ENCODE results near the gene GRAMD1C.
"Not testable (repeated sequence)": the region's sequence is repeated elsewhere in the genome, so short reads cannot be mapped to it uniquely, and the experiment has no call there.

The GRAMD1C gene

DNA sequence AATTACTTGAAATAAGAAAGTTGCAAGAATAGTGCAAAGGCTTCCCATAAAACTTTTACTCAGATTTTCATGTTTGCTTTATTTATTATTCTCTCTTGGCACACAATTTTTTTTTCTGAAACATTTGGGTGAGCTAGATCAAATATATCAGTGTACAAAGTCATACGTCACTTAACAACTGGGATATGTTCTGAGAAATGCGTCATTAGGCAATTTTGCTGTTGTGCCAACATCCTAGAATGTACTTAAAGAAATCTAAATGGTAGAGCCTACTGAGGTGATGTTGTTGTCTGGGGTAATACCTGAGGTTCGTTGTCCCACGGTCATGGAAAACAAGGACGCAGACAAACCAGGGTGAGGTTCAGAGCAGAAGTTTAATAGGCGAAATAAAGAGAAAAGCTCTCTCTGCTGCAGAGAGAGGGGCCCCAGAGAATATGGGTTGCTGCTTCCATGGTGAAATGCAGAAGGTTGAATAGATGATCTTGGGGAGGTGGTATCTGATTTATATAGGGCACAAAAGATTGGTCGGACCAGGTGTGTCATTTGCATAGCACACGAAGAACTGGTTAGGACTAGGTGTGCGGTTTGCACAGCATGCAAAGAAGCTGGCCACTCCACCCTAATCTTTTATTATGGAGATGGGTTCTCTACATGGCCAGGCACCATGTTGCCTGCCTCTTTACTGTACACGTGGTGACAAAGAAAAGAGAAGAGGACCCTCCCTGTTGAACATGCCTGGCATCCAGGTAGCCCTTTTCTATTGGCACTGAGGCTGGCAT lies 8.8 kb upstream of the GRAMD1C start:
- no peaks in the 10 kb centered on the region for H3K9me3 ChIP-seq (ENCODE audit: control insufficient read depth, low read depth, low read length)
- H3K27ac ChIP-seq (ENCODE audit: low read length), result no peak overlapping the region
- no peaks in the 10 kb centered on the region for H3K36me3 ChIP-seq (ENCODE audit: control insufficient read depth, low read depth, low read length)
- H3K4me1 ChIP-seq (ENCODE audit: control insufficient read depth, low read depth, low read length), result peaks cover 6% of the 10 kb centered on the region
- H3K4me3 ChIP-seq (ENCODE audit: low read length), result no peak overlapping the region
- H3K27me3 ChIP-seq (ENCODE audit: control insufficient read depth, insufficient read depth, low read length), result no peaks in the 10 kb centered on the region
- no peak overlapping the region for H3K9ac ChIP-seq (ENCODE audit: low read length)

DNA sequence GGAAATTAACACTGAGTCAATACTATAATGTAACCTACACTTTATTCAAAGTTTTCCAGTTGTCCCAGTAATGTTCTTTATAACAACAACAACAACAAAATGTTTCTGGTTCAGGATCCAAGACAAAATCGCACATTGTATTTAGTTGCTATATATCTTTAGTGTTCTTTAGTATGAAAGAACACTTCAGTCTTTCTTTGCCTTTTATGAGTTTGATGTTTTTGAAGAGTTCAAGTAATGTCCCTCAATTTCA lies 7.6 kb upstream of the GRAMD1C start:
- Histone ChIP-seq H3K9ac (ENCODE audit: low read length) (no peak overlapping the region), H3K27me3 (ENCODE audit: control insufficient read depth, insufficient read depth, low read length) (no peaks in the 10 kb centered on the region), H3K27ac (ENCODE audit: low read length) (no peak overlapping the region), H3K4me1 (ENCODE audit: control insufficient read depth, low read depth, low read length) (peaks cover 6% of the 10 kb centered on the region), H3K9me3 (ENCODE audit: control insufficient read depth, low read depth, low read length) (no peaks in the 10 kb centered on the region), H3K36me3 (ENCODE audit: control insufficient read depth, low read depth, low read length) (no peaks in the 10 kb centered on the region), H3K4me3 (ENCODE audit: low read length) (no peak overlapping the region)

DNA sequence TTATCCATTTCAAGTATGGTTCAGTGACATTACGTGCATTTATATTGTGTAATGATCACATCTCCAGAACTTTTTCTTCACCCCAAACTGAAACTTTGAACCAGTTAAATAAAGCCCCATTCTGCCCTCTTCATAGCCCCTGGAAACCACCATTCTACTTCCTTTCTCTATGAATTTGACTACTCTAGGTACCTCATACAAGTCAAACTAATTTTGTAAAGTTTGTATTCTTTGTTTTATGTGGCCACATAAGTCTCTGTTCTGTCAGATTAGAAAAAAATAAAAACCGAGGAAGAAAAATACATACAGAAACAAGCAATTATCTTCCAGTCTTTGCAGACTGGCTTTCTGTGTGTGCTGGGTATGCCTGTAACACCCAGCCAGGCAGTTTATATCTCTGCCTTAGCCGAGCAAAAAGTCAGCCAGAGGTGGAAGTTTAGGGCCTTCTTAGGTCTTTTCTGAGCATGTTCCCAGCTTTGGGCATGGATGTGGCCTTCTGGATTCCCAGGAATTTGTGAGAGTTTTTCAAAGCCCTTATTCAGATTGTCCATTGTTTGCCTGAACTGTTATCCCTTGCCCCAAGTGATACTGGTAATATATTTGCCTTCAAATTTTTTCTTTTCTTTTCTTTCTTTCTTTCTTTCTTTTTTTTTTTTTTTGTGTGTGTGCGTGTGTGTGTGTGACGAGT lies 6.0 kb upstream of the GRAMD1C start:
- Histone ChIP-seq H3K4me3 (ENCODE audit: low read length) (no peak overlapping the region), H3K36me3 (ENCODE audit: control insufficient read depth, low read depth, low read length) (no peaks in the 10 kb centered on the region), H3K27ac (ENCODE audit: low read length) (no peak overlapping the region), H3K27me3 (ENCODE audit: control insufficient read depth, insufficient read depth, low read length) (no peaks in the 10 kb centered on the region), H3K9ac (ENCODE audit: low read length) (no peak overlapping the region), H3K9me3 (ENCODE audit: control insufficient read depth, low read depth, low read length) (no peaks in the 10 kb centered on the region), H3K4me1 (ENCODE audit: control insufficient read depth, low read depth, low read length) (peaks cover 6% of the 10 kb centered on the region)

DNA sequence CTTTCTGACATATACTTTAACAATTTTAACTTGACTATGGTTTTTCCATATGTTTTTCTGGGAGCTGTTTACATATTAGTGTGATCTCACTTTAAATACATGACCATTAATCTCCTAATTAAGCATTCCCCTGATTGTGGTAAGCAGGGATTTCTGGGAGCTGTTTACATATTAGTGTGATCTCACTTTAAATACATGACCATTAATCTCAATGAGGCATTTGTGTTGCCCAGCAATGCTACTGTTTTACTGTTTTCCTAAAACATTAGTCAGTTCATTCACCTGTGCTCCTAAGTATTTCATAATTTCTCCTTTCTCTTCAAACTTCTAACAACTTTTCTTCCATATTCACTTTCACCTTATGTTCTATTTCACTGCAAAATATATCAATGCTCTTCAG lies 3.6 kb upstream of the GRAMD1C start:
- Histone ChIP-seq H3K9me3 (ENCODE audit: control insufficient read depth, low read depth, low read length) (no peaks in the 10 kb centered on the region), H3K27ac (ENCODE audit: low read length) (no peak overlapping the region), H3K27me3 (ENCODE audit: control insufficient read depth, insufficient read depth, low read length) (peaks cover 9% of the 10 kb centered on the region), H3K4me3 (ENCODE audit: low read length) (no peak overlapping the region), H3K4me1 (ENCODE audit: control insufficient read depth, low read depth, low read length) (peaks cover 11% of the 10 kb centered on the region), H3K36me3 (ENCODE audit: control insufficient read depth, low read depth, low read length) (no peaks in the 10 kb centered on the region), H3K9ac (ENCODE audit: low read length) (no peak overlapping the region)

DNA sequence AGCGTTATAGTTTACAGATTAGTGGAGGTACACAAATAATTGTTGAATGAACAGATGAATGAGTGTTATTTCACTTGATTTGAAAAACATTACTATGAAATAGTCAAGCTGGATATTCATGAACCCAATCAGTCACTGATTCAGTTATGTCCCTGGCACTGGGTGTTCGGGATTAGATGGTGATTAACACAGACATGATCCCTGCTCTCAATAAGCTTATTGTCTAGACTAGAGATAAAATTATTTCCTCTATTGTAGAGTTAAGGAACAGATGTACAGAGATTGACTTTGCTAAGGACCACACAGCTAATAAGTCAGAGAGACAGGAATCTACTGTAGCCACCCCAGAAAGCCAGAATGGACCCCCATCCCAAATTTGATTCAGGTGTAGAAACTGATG lies 963 bp downstream of the GRAMD1C start:
- Histone ChIP-seq H3K9ac (ENCODE audit: low read length) (peak overlapping the region; percentile 68), H3K36me3 (ENCODE audit: control insufficient read depth, low read depth, low read length) (no peaks in the 10 kb centered on the region), H3K27ac (ENCODE audit: low read length) (no peak overlapping the region), H3K4me3 (ENCODE audit: low read length) (peak overlapping the region; percentile 77), H3K9me3 (ENCODE audit: control insufficient read depth, low read depth, low read length) (no peaks in the 10 kb centered on the region), H3K4me1 (ENCODE audit: control insufficient read depth, low read depth, low read length) (peaks cover 5% of the 10 kb centered on the region), H3K27me3 (ENCODE audit: control insufficient read depth, insufficient read depth, low read length) (peaks cover 9% of the 10 kb centered on the region)

DNA sequence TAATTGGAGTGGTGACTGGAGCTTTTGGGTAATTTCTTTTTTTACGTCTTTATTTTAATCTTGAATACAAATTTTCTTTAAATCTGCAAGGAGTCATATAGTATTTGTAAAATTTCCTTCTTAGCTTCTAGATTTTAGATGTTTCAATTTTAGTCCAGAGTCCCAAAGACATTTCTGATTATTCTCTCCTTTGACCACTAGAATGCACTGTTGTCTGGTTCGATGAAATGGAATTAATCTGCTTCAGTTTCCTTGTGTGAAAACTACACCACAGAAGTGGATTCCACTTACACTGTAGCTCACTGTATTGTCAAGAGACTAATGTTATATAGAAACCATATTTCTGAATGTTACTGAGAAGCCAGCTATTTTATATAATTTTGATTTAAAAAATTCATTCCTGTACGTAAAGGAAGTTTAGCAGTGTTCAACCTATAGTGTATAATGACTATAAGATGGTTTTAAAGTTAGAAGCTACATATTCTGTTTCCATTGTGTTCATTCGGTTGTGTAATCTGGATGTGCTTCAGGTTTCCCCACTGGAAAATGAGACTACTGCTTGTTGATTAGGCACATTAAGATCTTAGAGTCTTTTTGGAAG lies 6.1 kb downstream of the GRAMD1C start:
- Histone ChIP-seq H3K27me3 (ENCODE audit: control insufficient read depth, insufficient read depth, low read length) (peaks cover 2% of the 10 kb centered on the region), H3K4me3 (ENCODE audit: low read length) (no peak overlapping the region), H3K4me1 (ENCODE audit: control insufficient read depth, low read depth, low read length) (no peaks in the 10 kb centered on the region), H3K36me3 (ENCODE audit: control insufficient read depth, low read depth, low read length) (no peaks in the 10 kb centered on the region), H3K9me3 (ENCODE audit: control insufficient read depth, low read depth, low read length) (no peaks in the 10 kb centered on the region), H3K9ac (ENCODE audit: low read length) (no peak overlapping the region), H3K27ac (ENCODE audit: low read length) (no peak overlapping the region)

GRCh38 chr3:113847247-113847646 lies 8.7 kb downstream of the GRAMD1C start:
- Histone ChIP-seq H3K27ac (ENCODE audit: low read length) (no peak overlapping the region), H3K36me3 (ENCODE audit: control insufficient read depth, low read depth, low read length) (no peaks in the 10 kb centered on the region), H3K4me1 (ENCODE audit: control insufficient read depth, low read depth, low read length) (no peaks in the 10 kb centered on the region), H3K9ac (ENCODE audit: low read length) (no peak overlapping the region), H3K9me3 (ENCODE audit: control insufficient read depth, low read depth, low read length) (no peaks in the 10 kb centered on the region), H3K4me3 (ENCODE audit: low read length) (no peak overlapping the region), H3K27me3 (ENCODE audit: control insufficient read depth, insufficient read depth, low read length) (no peaks in the 10 kb centered on the region)

GRCh38 chr3:113847664-113848461 lies 9.3 kb downstream of the GRAMD1C start:
- Histone ChIP-seq H3K36me3 (ENCODE audit: control insufficient read depth, low read depth, low read length) (no peaks in the 10 kb centered on the region), H3K9ac (ENCODE audit: low read length) (no peak overlapping the region), H3K27ac (ENCODE audit: low read length) (no peak overlapping the region), H3K27me3 (ENCODE audit: control insufficient read depth, insufficient read depth, low read length) (no peaks in the 10 kb centered on the region), H3K4me1 (ENCODE audit: control insufficient read depth, low read depth, low read length) (no peaks in the 10 kb centered on the region), H3K9me3 (ENCODE audit: control insufficient read depth, low read depth, low read length) (no peaks in the 10 kb centered on the region), H3K4me3 (ENCODE audit: low read length) (no peak overlapping the region)

GRCh38 chr3:113849071-113849470 lies 10.5 kb downstream of the GRAMD1C start:
- not testable (repeated sequence) for H3K27ac ChIP-seq (ENCODE audit: low read length); H3K9me3 ChIP-seq (ENCODE audit: control insufficient read depth, low read depth, low read length); H3K9ac ChIP-seq (ENCODE audit: low read length); H3K36me3 ChIP-seq (ENCODE audit: control insufficient read depth, low read depth, low read length); H3K4me1 ChIP-seq (ENCODE audit: control insufficient read depth, low read depth, low read length); H3K27me3 ChIP-seq (ENCODE audit: control insufficient read depth, insufficient read depth, low read length); H3K4me3 ChIP-seq (ENCODE audit: low read length)

- H3K4me1 ChIP-seq (ENCODE audit: control insufficient read depth, low read depth, low read length); H3K9me3 ChIP-seq (ENCODE audit: control insufficient read depth, low read depth, low read length); H3K4me3 ChIP-seq (ENCODE audit: low read length); H3K36me3 ChIP-seq (ENCODE audit: control insufficient read depth, low read depth, low read length); H3K27ac ChIP-seq (ENCODE audit: low read length); H3K9ac ChIP-seq (ENCODE audit: low read length); H3K27me3 ChIP-seq (ENCODE audit: control insufficient read depth, insufficient read depth, low read length): not testable (repeated sequence)
Observed at GRCh38 chr3:113849841-113850240, 11.3 kb downstream of the GRAMD1C start.

DNA sequence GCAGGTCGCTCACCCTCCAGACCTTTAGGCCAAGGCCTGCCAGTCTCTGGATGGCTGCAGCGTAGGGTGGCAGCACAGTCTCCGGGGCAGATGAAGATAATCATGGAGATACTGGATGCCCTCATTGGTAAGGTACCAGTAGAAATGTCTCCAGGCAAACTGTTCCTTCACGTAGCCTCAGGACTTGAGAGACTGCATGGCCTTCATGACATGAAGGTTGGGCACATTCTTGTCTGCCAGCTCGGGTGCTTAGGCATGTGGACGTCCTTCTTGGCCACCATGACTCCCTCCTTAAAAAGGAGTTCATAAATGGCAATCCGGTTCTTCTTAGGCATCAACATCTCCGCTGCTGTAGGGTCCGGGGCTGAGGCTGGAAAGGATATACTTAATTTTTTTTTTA lies 11.8 kb downstream of the GRAMD1C start:
- not testable (repeated sequence) for H3K9me3 ChIP-seq (ENCODE audit: control insufficient read depth, low read depth, low read length); H3K9ac ChIP-seq (ENCODE audit: low read length); H3K4me3 ChIP-seq (ENCODE audit: low read length); H3K4me1 ChIP-seq (ENCODE audit: control insufficient read depth, low read depth, low read length); H3K36me3 ChIP-seq (ENCODE audit: control insufficient read depth, low read depth, low read length); H3K27me3 ChIP-seq (ENCODE audit: control insufficient read depth, insufficient read depth, low read length); H3K27ac ChIP-seq (ENCODE audit: low read length)

Data from iPS-18a (cell line).